ENCODE measurements around the gene MRPL2.

DNA sequence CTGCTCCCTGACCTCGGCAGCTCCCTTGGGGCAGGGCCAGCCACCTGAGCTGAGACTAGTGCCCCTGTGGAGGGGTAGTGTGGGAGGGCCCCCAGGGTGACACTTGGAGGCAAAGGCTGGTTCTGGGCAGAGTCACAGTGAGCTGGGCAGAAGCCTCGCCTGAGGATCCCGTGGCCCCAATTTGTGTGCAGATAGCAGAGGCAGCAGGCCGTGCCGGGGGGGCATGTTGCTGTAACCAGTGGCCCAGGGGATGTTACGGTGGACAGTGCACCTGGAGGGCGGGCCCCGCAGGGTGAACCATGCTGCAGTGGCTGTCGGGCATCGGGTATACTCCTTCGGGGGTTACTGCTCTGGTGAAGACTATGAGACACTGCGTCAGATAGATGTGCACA, 42.3 kb downstream of the MRPL2 start:
- TF ChIP-seq POLR2AphosphoS5 (IDR thresholded peaks at IDR 0.05; ENCODE audit: low read depth, low read length) (no peak), SPI1 (IDR thresholded peaks at IDR 0.05; ENCODE audit: low read depth, low read length) (no peak), POLR2A (IDR thresholded peaks at IDR 0.05; ENCODE audit: low read depth, low read length) (no peak), TAF1 (IDR thresholded peaks at IDR 0.05; ENCODE audit: low read depth, low read length) (no peak)

All from GM12891 (cell line).